GM21723 (cell line): ENCODE measurements around the gene AQP11.
"Not testable (repeated sequence)": the region's sequence is repeated elsewhere in the genome, so short reads cannot be mapped to it uniquely, and the experiment has no call there.

Source experiments
- ATAC-seq: cut with Tn5 transposase; IDR thresholded peaks from one replicate; pipeline ENCODE4 v1.9.1; 2021; ENCODE audit warnings: mild to moderate bottlenecking, moderate library complexity; ENCODE audit not compliant: unreplicated experiment

Gene AQP11, protein sequence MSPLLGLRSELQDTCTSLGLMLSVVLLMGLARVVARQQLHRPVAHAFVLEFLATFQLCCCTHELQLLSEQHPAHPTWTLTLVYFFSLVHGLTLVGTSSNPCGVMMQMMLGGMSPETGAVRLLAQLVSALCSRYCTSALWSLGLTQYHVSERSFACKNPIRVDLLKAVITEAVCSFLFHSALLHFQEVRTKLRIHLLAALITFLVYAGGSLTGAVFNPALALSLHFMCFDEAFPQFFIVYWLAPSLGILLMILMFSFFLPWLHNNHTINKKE

DNA sequence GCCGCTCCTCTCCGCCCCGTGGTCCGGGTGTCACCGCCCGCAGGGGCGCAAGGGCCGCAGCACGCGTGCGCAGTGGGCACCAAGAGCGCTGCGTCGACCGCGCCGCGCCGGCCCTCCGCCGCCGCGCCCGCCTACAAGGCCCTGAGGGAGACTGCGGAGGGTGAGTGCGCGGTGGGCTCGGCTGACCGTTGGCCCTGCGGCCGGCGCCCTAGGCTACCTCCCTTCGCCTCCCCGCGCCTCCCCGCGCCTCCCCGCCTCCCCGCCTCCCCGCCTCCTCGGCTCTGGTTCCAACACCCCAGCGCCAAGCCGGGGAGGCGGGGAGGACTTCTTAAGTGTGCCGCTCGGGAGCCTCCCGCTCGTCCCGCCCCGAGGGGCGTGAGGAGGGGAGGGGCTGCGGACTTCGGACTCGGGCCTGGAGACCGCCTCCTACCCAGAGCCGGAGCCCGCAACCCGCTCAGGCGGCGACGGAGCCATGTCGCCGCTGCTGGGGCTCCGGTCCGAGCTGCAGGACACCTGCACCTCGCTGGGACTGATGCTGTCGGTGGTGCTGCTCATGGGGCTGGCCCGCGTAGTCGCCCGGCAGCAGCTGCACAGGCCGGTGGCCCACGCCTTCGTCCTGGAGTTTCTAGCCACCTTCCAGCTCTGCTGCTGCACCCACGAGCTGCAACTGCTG, at the start of gene AQP11:
AQP11 (plus strand) TSS at position 433 of the 673 bp plus-strand sequence; CDS start at position 473, 40 bp downstream.
- ATAC-seq, result peak; percentile 85

DNA sequence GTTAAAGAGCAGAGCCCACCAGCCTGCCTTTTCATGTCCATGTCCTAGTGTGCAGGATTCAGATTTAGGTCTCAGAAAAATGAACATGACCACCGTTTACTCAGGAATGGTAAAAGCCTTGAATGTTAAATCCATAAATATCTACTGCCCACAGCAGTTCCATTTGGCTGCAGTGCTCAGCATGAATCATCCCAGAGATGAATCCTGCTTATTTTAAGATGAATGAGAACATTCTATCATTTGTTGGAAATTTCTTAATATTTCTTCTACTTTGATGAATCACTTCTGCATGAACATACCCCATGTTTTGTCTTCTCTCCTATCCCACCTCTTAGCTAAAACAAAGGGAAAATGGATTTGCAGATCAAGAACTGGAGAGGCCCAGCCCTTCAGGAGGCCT, 47.5 kb upstream of the AQP11 start:
- ATAC-seq, result no peak

DNA sequence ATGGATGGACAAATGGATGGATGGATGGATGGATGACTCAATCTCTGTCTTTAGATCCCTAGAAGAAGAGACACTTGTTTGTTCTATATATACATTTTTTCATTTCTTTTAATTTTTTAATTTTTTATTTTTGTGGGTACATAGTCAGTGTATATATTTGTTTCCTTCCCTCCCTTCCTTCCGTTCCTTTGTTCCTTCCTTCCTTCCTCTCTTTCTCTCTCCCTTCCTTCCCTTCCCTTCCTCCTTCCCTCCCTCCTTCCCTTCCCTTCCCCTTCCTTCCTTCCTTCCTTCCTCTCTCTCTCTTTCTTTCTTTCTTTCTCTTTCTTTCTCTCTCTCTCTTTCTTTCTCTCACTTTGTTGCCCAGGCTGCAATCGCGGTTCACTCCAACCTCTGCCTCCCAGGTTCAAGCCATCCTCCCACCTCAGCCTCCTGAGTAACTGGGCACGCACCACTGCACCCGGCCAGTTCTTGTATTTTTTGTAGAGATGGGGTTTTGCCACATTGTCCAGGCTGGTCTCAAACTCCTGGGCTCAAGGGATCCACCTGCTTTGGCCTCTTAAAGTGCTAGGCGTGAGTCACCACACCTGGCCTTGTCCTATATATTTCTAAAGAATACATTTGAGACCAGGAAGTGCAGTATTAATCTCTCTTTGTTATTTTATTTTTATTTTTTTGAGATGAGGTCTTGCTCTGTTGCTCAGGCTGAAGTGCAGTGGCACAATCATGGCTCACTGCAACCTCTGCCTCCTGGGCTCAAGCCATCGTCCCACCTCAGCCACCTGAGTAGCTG, 42.5 kb upstream of the AQP11 start:
- no peak for ATAC-seq

DNA sequence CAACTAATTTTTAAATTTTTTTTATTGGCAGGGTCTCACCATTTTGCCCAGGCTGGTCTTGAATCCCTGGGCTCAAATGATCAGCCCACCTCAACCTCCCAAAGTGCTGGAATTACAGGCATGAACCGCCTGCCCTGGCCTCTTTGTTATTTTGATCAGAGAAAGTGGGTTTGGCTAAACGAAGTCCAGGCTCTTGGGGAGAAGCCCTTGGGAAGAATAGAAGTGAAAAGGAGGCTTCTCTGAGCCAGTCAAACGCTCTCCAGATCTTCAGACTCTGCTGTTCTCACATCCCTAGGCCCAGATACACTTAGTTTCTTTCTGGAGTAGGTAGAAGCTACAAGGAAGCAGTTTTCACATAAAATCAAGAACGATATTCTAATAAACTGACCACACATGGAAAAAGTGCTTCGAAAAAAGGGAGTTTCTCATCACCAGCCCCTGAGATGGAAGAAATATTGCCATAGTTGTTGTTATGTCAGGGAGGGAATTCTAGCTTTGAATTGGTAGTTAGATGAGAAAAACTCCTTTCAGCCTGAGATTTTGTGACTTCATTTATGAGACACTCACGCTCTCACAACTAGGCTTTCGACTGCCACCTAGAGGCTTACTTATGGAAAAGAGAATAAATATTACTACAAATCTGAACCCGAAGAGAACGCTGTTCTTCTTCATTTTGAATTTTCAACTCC, 41.7 kb upstream of the AQP11 start:
- no peak for ATAC-seq

DNA sequence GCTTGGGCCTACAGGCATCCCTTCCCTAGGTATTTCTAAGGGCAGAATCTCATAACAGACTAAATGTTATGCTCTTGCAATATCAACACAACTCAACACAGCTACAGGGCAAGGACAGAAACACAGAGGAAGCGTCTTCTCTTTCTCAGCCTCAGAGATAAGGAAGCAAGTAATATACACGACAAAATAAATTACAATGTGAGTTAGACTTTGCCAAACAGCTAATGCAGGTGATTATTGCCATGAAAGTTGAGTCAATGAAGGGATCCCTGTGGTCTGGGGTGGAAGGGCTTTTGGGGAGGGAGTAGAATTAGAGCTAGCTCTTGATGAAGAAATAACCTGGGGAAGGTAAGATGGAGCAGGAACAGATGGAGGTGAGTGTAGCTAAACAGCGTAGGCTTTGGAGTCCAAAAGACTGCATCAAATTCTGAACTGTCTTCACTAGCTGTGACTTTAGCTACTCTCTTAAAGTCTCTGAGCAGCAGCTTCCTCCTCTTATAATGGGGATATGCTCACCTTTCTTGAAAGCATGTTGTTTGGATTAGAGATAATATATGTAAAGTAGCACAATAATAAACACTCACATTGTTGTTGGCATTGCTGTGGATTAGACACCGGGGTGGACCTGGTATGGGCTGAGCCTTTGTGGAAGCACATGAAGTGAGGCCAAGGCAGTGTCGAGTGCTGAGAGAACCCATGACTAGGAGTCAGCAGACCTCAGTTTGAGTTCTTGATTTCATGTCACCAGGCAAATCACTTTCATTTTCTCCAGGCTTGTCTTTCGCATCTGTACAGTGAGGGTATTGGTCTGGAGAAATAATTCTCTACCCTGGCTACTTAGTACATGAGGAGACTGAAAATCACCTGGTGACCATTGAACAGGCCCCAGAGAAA, 41.0 kb upstream of the AQP11 start:
- ATAC-seq, result no peak

DNA sequence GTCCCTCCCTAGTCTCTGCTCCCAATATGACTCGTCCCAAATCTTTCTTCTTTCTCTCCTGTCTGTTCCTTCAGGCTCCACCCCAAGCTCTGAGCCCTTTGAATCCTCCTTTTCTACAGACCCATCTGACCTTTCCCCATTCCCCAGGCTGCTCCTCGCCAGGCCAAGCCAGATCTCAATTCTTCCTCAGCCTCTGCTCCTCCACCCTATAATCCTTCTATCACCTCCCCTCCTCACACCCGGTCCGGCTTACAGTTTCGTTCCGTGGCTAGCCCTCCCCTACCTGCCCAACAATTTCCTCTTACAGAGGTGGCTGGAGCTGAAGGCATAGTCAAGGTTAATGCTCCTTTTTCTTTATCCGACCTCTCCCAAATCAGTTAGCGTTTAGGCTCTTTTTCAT, 38.3 kb upstream of the AQP11 start:
- not testable (repeated sequence) for ATAC-seq

DNA sequence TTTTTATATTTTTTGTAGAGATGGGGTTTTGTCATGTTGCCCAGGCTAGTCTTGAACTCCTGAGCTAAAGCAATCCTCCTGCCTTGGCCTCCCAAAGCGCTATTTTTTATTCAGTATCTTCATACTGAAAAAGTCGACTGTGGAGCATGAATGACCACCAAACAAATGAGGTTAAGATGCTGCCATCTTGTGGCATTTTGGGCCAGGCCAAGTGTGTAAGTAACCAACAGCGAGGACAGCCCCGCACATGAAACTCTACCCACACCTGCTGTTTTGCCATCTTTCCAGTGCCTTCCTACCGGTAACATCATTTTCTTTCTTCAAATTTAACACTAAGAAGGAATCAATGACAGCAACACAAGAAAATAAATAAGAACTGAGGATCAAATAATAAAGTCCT, 32.2 kb upstream of the AQP11 start:
- no peak for ATAC-seq

DNA sequence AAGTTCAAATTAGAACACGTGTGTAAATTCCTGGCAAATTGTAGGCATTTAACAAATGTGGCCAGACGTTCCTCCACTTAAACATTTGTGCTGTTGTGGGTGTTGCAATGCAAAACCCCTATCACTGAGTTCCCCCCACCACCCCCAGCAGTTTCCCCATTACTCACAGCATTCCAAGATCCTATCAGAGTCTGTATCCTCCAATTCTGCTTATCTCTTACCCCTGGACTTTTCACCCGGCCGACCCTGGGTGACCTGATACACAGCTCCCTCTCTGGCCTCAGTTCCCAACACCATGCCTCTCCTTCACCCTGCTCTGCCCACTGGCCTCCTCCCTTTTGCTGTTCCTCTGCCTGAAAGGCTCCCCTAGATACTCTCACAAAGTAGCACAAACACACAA, 31.4 kb upstream of the AQP11 start:
- no peak for ATAC-seq

DNA sequence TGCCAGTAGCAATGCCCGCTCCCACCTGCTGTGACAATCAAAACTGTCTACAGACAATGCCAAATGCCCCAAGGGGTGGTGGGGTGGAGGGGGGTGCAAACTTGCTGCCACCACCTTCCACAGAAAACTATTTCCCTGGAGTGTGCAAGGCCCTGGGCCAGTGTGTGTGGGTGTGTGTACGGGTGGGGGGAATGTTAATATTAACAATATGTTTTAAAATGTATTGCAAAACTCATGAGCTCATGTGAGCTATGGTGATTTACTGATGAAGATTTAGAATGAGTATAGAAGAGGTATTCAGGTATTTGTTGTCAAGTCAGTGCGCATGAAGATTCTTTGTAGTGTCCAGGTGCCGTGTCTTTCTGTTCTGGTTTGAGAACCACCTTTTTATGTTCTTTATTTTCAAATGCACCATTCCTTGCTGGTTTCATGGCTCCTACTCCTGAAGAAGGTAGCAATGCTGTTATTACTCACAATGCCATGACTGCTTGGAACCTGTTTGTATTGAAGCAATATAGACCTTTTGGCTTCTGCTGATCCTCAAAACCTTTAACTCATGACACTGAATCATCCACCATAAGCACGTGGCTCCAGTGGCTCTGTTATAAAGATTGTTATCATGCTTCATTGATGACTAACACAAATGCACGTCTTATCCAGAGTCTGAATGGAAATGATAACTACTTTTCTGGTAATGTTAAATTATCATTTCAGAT, 29.9 kb upstream of the AQP11 start:
- no peak for ATAC-seq

DNA sequence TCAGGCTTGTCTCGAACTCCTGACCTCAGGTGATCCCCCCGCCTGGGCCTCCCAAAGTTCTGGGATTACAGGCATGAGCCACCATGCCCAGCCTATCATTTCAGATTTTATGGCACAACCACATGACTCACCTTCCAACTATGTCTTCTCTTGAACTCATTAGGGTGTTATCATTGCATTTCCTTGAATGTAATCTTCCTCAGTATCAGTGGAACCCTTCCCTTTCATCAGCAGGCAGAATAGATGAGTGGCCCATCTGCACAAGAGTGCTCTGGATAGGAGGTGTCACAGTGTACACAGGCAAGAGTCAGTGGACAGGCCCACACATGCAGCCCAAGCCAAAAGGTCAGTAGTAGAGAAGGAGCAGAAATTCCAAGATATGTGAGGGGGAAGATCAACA, 29.1 kb upstream of the AQP11 start:
- no peak for ATAC-seq

DNA sequence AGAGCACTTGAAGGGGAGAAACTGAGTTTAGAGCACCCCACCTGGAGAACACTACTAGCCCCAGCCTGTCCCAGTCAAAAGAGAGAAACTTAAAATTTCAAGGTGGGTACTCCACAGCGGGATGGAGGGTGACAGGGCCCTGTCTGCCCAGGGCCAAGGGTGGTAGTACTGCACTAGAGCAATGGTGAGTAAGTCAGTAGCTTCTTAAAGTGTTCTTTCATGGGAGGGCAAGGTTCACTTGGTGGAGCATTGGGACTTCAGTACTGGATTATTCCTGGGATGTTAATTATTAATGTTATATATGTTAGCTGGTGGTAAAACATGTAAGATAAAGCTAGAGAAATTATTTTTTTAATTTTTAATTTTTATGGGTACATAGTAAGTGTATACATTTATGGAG, 28.5 kb upstream of the AQP11 start:
- ATAC-seq, result no peak

DNA sequence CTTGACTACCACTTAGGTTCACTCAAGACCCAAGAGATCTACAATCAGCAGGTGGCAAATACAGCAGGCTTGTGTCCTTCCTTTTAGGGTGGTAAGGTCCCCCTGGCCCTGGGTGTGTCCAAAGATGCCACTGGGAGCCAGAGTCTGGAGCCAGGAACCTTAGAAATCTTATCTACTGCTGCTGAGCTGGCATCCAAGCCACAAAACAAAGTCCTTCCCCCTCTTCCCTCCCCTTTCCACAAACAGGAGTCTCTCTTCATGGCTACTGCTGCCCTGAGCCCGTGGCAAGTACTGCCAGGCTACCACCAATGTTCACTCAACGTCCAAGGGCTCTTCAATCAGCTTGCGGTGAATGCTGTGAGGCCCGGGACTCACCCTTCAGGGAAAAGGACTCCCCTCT, 21.4 kb upstream of the AQP11 start:
- ATAC-seq, result no peak

DNA sequence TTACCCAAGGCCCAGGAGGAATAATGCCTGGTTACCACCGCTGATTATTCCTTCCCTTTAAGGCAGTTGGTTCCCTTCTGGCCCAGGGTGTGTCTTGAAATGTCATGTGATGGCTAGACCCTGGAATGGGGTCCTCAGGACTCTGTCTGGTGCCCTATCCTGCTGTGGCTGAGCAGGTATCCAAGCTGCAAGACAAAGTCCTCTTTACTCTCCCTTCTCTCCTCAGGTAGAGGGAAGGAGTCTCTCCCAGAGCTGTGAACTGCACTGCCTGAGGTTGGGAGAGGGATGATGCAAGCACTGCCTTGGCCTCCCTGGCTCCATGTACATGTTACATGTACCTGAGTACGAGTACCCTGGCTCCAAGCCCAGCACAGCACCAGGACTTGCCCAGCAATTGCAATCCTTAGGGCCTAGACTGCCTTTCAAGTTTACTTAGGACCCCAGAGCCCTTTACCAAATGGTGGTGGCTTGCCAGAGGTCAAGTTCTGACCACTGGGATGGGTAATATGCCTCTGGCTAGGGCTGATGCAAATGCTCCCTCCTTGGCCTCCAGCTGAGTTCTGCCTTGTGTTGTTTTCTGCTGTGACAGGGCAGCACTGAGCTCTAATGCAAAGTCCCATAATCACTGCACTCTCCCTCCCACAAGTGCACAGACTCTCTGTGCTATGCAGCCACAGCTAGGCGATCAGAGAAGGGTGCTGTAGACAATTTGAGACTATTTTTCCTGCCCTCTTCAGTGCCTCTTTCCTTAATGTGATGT, 20.7 kb upstream of the AQP11 start:
- ATAC-seq, result no peak

DNA sequence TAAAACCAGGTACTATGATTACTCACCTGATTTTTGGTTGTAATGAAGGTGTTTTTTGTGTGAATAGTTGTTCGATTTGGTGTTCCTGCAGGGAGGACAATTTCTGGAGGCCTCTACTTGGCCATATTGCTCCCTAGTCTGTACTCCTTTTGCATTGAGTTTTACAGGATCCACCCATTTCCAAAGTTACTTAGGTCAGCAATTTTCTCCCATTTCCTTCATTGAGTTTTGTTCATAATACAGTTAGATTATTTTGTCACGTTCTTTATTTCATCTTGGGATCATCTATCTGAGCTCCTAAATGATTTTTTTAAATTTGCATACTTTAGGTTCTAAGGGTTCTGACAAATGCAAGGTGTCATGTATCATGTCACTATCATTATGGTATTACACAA, 20.1 kb upstream of the AQP11 start:
- ATAC-seq, result no peak

DNA sequence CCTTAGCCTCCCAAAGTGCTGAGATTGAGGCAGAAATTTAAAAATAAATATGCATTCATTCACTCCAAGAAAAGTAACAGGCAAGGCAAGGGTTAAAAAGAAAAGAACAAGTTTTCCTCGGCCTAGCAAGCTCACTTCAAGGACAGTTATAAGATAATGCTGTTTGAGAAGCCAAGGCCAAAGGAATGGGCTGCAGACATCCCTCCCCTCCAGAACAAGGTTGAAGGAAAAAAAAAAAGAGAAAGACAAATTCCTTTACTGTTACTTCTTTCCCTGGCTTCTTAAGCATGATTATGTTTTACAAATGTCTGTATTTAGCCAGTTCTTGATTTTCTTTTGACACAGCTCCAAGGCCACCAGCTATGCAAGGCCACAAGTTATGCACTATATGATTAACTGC, 18.9 kb upstream of the AQP11 start:
- ATAC-seq, result not testable (repeated sequence)

DNA sequence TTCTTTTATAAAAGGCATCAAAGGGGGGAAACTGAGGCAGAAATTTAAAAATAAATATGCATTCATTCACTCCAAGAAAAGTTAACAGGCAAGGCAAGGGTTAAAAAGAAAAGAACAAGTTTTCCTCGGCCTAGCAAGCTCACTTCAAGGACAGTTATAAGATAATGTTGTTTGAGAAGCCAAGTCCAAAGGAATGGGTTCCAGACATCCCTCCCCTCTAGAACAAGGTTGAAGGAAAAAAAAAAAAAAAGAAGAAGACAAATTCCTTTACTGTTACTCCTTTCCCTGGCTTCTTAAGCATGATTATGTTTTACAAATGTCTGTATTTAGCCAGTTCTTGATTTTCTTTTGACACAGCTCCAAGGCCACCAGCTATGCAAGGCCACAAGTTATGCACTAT, 14.3 kb upstream of the AQP11 start:
- not testable (repeated sequence) for ATAC-seq

DNA sequence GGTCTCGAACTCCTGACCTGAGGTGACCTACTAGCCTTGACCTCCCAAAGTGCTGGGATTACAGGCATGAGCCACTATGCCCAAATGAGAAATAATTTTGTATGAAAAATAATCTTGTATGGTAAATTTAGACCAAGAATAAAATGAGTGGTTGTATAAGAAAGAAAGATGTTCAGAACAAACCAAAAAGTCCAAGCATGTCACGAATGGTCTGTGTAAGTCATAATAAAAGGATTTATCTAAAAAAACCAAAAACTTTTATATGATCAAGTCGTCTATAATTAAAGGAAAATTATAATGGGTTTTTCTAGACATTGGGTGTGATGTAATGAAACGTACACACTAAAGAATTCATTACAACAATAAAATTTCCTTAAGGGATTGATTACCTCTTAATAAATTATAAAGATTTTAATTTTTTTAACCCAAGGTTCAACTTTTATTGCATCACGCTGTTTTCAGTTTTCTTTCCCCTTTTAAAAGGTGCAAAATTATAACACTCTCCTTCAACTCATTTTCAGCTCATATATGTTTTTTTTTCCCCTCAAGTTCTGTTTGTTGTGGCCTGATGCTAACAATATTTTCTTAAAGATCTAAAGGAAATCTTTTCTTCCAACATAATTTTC, 8.9 kb upstream of the AQP11 start:
- ATAC-seq, result no peak

DNA sequence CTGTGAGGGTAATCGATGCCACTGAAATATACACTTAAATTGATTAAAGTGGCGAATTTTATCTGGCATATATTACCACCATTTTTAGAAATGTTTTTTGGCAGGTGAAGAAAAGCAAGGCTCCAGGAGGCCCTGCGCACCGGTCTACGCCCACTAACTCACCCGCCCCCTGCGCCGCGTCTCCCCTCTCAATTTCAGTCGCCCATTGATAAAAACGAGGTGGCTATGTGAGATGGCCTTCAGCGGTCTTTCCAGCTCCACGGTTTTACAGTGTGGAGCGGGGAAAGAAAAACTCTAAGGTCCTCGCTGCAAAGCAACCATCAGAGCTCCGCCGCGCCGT, 602 bp upstream of the AQP11 start:
- ATAC-seq, result peak; percentile 23
